Measurements from ENCODE around the gene BACE2. TPM values are rescaled to one million over a fixed set of nuclear protein-coding genes. Genes with fewer than 3 reads are reported as not detected.

Gene BACE2
- 1 to 10 TPM; 5.1 to 5.2 TPM for total RNA-seq

DNA sequence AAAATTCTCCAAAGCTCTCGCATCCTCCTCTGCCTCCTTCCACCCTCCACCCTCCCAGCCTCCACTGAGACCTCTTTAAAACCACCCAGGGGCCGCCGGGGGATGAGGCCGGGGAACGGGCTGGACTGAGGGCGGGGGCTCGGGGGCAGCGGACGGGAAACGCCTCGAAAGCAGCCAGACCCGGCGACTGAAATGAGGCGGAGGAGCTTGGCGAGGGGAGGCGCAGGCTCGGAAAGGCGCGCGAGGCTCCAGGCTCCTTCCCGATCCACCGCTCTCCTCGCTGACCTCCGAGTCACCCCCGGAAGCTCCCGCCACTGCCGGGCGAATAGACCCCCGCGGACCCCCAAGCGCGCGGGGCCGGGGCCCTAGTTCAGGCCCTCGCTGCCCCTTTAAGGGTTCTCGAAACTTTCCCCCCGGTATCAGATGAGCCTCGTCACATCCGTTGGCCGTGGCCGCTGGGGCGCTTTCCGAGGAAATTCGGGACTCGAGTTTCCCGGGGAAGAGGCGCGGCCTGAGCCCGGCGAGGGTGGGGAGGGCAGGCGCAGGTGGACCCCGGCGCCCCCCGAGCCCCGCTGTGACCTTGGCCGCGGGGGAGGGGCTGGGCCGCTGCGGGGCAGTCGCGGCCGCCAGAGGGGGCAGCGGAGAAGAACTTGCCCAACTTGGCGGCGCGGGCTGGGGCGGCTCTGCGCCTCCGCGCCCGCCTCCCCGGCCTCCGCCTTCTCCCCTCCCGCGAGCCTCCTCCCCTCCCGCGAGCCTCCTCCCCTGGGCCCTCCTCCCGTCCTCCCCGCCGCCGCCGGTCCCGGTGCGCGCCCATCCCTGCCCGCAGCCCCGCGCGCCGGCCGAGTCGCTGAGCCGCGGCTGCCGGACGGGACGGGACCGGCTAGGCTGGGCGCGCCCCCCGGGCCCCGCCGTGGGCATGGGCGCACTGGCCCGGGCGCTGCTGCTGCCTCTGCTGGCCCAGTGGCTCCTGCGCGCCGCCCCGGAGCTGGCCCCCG is at the start of gene BACE2:
BACE2 (plus strand) TSS at position 813 of the 995 bp plus-strand sequence; CDS start at position 917, 104 bp downstream.
- POLR2A ChIA-PET = no interaction called here
- DNase-seq = peak; percentile 83
- peak; percentile 94 for ATAC-seq (ENCODE audit: low read depth)
- Mint-ChIP-seq H3K9me3 (no peaks in the 10 kb centered on the region), H3K27ac (no peak within 1 kb of the TSS), H3K36me3 (no peaks in the 10 kb centered on the region), H3K27me3 (peaks cover 56% of the 10 kb centered on the region), H3K4me1 (peaks cover 9% of the 10 kb centered on the region), H3K4me3 (peak within 1 kb of the TSS; percentile 81)

DNA sequence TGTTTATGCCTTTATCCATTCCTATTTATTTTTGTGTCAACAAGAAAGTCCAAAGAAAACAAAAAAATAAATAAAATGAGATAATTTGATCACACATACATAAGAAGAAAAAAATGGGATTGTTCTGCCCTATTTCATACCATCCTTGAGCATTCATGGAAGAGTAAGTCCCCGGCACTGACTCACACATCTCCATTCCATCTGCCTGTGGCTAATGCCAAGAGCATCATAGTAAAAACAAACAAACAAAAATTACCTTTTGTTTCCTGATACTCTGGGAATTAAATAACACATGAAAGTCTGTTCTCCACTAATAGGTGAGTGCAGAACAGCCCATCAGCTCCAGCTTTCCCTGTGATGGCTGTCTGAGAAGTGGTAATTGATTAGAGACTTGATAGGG is 48.1 kb upstream of the BACE2 start:
- POLR2A ChIA-PET = no interaction called here
- DNase-seq (no peak), ATAC-seq (ENCODE audit: low read depth) (no peak)
- Mint-ChIP-seq H3K9me3 (no peaks in the 10 kb centered on the region), H3K27me3 (peaks cover 5% of the 10 kb centered on the region), H3K4me3 (no peak overlapping the region), H3K36me3 (no peaks in the 10 kb centered on the region), H3K4me1 (no peaks in the 10 kb centered on the region), H3K27ac (no peak overlapping the region)

DNA sequence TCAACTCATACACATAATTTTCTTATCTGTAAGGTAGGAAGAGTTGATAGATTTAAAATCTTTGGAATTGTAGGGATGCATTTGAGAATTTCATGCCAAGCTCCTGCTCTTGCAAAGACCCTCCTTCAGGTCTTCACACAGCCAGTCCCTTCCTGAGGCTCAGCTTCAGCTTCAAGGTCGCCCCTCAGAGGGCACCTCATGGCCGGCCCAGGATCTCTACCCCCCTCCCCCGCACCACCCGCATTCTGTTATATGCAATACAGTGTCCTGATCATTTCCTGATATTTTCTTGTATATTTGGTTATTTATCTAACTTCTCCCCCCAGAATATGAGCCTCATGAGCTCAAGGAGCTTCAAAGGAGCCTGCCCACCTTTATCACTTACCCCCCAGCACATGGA is 47.0 kb upstream of the BACE2 start:
- POLR2A ChIA-PET = no interaction called here
- H3K4me1 Mint-ChIP-seq = no peaks in the 10 kb centered on the region
- DNase-seq = no peak
- H3K27ac Mint-ChIP-seq = no peak overlapping the region
- ATAC-seq (ENCODE audit: low read depth) = no peak
- H3K9me3 Mint-ChIP-seq = no peaks in the 10 kb centered on the region
- peaks cover 3% of the 10 kb centered on the region for H3K27me3 Mint-ChIP-seq
- H3K36me3 Mint-ChIP-seq = no peaks in the 10 kb centered on the region
- H3K4me3 Mint-ChIP-seq = no peak overlapping the region

DNA sequence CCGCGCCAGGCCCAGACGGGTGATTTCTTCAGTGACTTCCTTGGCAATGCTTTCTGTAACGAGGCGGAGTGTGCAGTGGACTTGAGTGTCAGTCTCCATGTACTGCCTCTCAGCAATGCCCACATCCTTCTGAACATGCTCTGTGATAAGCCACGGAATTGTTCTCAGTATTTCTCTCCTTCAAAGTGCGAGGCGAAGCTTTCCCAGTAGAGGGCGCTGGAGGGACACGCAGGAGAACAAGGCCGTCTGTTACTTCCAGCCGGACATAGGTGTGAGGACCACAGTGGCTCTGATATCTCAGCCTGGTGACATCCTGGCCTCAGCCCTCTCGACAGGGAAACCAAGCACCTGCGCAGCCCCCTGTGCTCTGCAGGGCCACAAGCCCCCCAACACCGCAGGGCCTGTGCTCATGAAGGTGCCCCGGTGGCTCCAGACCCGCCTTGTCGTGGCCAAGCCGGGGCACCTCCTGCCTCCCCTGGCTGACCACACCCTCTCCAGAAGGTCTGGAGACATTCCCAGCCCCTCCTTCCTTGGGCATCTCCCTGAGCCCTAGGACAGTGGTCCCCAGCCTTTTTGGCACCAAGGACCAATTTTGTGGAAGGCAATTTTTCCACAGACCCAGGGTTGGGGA is 46.1 kb upstream of the BACE2 start:
- ATAC-seq (ENCODE audit: low read depth) (peak; percentile 78), DNase-seq (peak; percentile 75)
- H3K4me1 Mint-ChIP-seq = no peaks in the 10 kb centered on the region
- POLR2A ChIA-PET = no interaction called here
- H3K27ac Mint-ChIP-seq = no peak overlapping the region
- no peaks in the 10 kb centered on the region for H3K36me3 Mint-ChIP-seq
- no peak overlapping the region for H3K4me3 Mint-ChIP-seq
- no peaks in the 10 kb centered on the region for H3K9me3 Mint-ChIP-seq
- peaks cover 3% of the 10 kb centered on the region for H3K27me3 Mint-ChIP-seq

DNA sequence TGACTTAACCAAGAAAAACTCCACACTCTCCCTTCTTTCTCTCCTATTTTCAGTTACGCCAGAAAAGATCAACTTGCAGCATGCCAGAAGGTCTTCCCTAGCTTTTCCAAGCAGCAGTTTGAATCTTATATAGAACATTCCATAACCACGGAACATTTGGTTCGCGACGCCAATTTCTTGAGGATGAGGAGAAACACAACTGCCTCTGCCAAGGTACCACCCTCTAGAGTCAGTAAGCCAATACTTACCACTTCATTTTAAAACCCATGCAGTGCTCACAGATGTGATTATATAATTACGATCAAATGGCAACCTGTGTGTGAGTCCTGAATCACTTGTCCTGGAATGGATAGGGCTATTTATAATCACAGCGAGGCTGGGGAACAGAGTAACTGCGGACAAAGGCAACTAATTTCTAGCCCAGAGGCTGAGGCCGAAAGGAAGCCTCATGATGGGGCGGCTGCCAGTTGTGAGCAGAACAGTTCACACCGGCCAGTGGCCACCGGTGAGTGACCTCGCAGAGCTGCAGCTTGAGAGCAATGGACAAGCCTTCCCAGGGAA is 43.2 kb upstream of the BACE2 start:
- H3K4me3 Mint-ChIP-seq = no peak overlapping the region
- no peaks in the 10 kb centered on the region for H3K4me1 Mint-ChIP-seq
- POLR2A ChIA-PET = no interaction called here
- ATAC-seq (ENCODE audit: low read depth) (no peak), DNase-seq (no peak)
- peaks cover 11% of the 10 kb centered on the region for H3K27me3 Mint-ChIP-seq
- peaks cover 2% of the 10 kb centered on the region for H3K9me3 Mint-ChIP-seq
- H3K27ac Mint-ChIP-seq = no peak overlapping the region
- no peaks in the 10 kb centered on the region for H3K36me3 Mint-ChIP-seq

DNA sequence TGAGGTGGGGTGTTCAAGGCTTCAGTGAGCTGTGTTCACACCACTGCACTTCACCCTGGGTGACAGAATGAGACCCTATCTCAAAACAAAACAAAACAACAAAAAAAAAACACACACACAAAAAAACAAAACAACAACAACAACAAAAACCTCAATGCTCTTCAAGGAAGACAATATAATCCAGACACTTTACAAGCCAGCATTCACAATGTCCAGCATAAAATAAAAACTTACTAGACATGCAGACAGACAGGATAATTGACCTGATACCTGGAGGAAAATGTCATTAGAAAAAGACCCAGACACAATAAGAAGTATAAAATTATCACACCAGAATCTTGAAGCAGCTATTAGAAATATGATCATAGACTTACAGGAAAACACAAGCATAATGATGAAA is 39.0 kb upstream of the BACE2 start:
- Mint-ChIP-seq H3K9me3 (peaks cover 2% of the 10 kb centered on the region), H3K36me3 (no peaks in the 10 kb centered on the region), H3K4me3 (no peak overlapping the region), H3K27me3 (peaks cover 11% of the 10 kb centered on the region), H3K4me1 (peaks cover 4% of the 10 kb centered on the region), H3K27ac (no peak overlapping the region)
- no peak for ATAC-seq (ENCODE audit: low read depth)
- no peak for DNase-seq
- POLR2A ChIA-PET = no interaction called here

DNA sequence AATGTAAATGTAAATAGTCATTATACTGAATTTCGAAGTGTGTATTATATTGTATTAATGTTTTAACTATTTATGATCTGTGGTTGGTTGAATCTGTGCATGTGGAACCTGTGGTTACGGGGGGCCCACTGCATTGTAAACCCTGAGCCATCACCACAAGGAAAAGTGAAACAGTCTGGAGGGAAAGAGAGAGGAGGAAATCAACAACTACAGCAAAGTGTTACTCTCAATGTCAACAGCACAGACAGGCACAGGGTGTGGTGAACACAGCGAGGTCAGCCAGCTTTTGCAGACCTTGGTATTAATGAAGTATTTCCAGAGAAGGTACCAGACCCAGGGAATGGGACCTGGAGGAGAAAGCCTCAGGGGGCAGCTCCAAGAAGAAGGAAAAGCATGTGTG is 37.1 kb upstream of the BACE2 start:
- H3K27me3 Mint-ChIP-seq = peaks cover 11% of the 10 kb centered on the region
- no peak for ATAC-seq (ENCODE audit: low read depth)
- no peaks in the 10 kb centered on the region for H3K36me3 Mint-ChIP-seq
- no peak for DNase-seq
- peaks cover 2% of the 10 kb centered on the region for H3K9me3 Mint-ChIP-seq
- POLR2A ChIA-PET = no interaction called here
- H3K27ac Mint-ChIP-seq = peak overlapping the region; percentile 15
- no peak overlapping the region for H3K4me3 Mint-ChIP-seq
- peaks cover 4% of the 10 kb centered on the region for H3K4me1 Mint-ChIP-seq

DNA sequence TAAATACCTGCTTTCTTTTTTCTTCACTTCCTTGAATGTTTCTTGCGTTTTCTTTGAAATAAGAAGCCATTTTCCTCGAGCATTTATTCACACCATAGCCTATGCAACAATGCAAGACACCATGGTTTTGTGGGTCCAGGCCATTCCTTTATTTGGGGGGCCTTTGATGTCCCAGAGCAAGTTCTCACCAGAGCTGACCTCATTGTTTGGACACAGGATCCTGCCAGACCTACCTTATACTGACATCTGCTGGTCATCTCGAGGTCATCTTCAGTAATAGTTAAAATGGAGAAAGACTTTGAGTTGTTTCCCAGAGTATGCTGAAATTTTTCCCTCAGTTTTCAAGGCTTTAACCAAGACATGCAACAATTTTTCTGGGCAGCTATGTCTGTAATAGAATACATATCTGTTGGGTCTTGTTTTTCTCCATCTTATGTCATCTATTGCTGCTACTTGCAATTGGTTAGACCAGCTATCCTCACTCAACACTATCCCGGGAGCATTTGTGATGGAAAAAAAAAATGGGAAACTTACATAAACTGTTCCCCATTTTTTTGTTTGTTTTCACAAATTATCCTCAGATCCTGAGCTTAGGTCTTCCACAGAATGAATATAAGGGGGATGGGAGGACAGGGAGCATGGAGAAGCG is 34.0 kb upstream of the BACE2 start:
- Mint-ChIP-seq H3K4me3 (no peak overlapping the region), H3K36me3 (no peaks in the 10 kb centered on the region), H3K27ac (no peak overlapping the region), H3K9me3 (peaks cover 2% of the 10 kb centered on the region), H3K4me1 (peaks cover 4% of the 10 kb centered on the region), H3K27me3 (peaks cover 10% of the 10 kb centered on the region)
- ATAC-seq (ENCODE audit: low read depth) (no peak), DNase-seq (no peak)
- POLR2A ChIA-PET = no interaction called here

DNA sequence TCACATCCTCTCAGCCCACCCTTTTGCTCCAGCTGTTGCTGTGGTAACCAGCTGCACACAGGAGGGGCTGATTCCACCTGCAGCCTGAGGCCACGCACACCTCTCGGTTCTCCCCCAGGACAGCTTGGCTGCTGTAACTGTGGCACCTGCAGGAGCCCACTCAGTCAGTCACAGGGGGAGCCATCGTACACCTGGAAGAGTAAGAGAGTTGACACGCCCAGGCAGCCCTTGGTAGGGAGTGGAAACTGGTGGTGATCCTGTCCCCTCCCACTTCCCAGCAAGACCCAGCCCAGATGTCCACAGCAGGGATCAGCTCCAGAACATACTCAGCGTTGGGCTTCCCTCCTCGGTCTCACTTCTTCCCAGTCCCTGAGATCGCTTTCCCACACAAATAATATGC is 32.2 kb upstream of the BACE2 start:
- POLR2A ChIA-PET = no interaction called here
- Mint-ChIP-seq H3K27ac (no peak overlapping the region), H3K27me3 (no peaks in the 10 kb centered on the region)

DNA sequence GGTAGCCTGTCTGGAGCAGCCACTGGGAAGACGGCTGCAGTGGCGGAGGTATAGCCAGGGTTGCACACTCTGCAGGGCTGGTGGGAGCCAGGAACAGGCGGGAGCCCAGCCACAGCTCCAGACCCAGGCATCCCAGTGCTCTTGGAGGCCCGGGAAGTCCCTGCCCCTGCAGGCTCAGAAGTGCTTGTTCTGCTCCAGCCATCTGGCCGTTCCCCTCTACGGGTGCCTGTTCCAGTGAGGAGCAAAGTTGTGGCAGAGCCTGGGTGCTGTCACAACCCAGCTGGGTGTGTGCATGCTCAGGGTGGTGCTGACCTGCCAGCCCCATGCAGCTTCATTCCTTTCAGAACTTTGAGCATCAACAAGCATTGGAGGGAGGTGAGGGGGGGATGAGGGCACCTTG is 31.7 kb upstream of the BACE2 start:
- Mint-ChIP-seq H3K27ac (no peak overlapping the region), H3K4me3 (no peak overlapping the region), H3K9me3 (no peaks in the 10 kb centered on the region), H3K4me1 (no peaks in the 10 kb centered on the region), H3K36me3 (no peaks in the 10 kb centered on the region), H3K27me3 (no peaks in the 10 kb centered on the region)
- DNase-seq (no peak), ATAC-seq (ENCODE audit: low read depth) (no peak)
- POLR2A ChIA-PET = no interaction called here

More for the DNA sequence above, 32.2 kb upstream of the BACE2 start:
- H3K4me1 Mint-ChIP-seq = peaks cover 4% of the 10 kb centered on the region
- H3K4me3 Mint-ChIP-seq = no peak overlapping the region
- no peaks in the 10 kb centered on the region for H3K9me3 Mint-ChIP-seq
- H3K36me3 Mint-ChIP-seq = no peaks in the 10 kb centered on the region
- DNase-seq (no peak), ATAC-seq (ENCODE audit: low read depth) (no peak)

DNA sequence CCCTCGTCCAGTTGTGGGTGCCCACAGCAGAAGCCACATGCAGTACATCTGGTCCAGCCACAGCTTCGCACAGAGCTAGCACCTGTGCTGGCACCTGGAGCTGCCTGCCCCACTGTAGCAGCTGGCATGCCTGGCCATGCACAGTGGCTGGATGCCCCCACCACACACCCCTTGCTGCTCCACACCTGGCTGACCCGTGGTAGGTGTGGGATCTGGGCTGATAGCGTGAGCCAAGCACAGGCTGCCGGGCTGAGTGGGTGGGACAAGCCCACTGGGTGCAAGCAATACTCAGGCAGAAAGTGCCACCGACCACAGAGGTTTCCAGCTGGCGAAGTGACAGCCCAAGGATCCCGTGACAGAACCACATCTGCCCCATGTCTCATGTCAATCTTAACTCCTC is 30.6 kb upstream of the BACE2 start:
- POLR2A ChIA-PET = no interaction called here
- Mint-ChIP-seq H3K9me3 (no peaks in the 10 kb centered on the region), H3K27me3 (no peaks in the 10 kb centered on the region), H3K4me3 (no peak overlapping the region), H3K4me1 (no peaks in the 10 kb centered on the region), H3K36me3 (no peaks in the 10 kb centered on the region), H3K27ac (no peak overlapping the region)
- ATAC-seq (ENCODE audit: low read depth) (no peak), DNase-seq (no peak)

DNA sequence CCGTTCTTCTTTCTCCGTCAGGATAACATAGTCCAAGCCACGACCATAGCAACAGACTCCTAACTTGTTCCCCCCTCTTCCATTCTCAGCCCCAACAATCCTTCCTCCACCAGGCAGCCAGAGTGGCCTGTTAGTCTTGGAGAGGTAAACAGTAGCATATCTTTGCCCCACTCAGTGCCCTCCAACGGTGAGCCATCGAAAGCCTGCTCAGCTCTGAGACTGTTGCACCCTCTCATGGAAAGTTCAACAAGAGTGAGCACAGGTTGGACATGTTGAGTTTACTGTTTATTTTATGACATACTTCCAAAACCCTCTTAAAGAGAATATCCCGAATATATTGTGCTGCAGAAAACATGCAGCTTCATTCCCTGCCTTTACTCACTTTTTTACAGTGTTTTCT is 30.1 kb upstream of the BACE2 start:
- no peak overlapping the region for H3K27ac Mint-ChIP-seq
- POLR2A ChIA-PET = no interaction called here
- ATAC-seq (ENCODE audit: low read depth) (no peak), DNase-seq (no peak)
- H3K27me3 Mint-ChIP-seq = no peaks in the 10 kb centered on the region
- no peaks in the 10 kb centered on the region for H3K36me3 Mint-ChIP-seq
- no peaks in the 10 kb centered on the region for H3K9me3 Mint-ChIP-seq
- H3K4me1 Mint-ChIP-seq = no peaks in the 10 kb centered on the region
- H3K4me3 Mint-ChIP-seq = no peak overlapping the region

DNA sequence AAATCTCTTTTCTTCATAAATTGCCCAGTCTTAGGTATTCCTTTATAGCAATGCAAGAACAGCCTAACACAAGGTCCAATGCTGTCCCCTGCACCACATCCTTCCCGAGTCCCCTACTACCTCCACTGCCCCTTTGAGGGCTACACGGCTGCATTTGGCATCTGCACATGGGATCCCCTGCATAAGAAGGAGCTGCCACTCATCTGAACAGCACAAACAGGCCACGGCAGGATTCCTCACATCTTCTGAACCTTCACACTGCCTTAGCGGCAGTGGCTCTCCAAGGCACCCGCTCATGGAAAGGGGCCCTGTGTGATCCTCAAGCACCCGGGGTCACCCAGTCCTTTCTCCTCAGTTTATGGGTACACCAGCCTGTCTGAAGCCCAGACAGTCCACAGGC is 29.2 kb upstream of the BACE2 start:
- H3K27ac Mint-ChIP-seq = no peak overlapping the region
- DNase-seq (no peak), ATAC-seq (ENCODE audit: low read depth) (no peak)
- H3K4me1 Mint-ChIP-seq = no peaks in the 10 kb centered on the region
- no peaks in the 10 kb centered on the region for H3K27me3 Mint-ChIP-seq
- POLR2A ChIA-PET = no interaction called here
- H3K36me3 Mint-ChIP-seq = no peaks in the 10 kb centered on the region
- no peak overlapping the region for H3K4me3 Mint-ChIP-seq
- H3K9me3 Mint-ChIP-seq = no peaks in the 10 kb centered on the region
